Measurements from ENCODE around the gene FGF1.

- TF ChIP-seq POLR2A (IDR thresholded peaks at IDR 0.05), result no peak
- peak in 2 of 6 experiments; percentile 13 to 14 for TF ChIP-seq CTCF (IDR thresholded peaks at IDR 0.05)
Observed at GRCh38 chr5:142542906-142543305, 143.0 kb downstream of the FGF1 start.
